HT1080 (cell line): ENCODE measurements around the gene GPR32. TPM values are rescaled to one million over a fixed set of nuclear protein-coding genes. Genes with fewer than 3 reads are reported as not detected.
A peak's percentile ranks its signal among the peaks of the same experiment; 100 is the strongest.
"Not testable (repeated sequence)": the region's sequence is repeated elsewhere in the genome, so short reads cannot be mapped to it uniquely, and the experiment has no call there.

Source experiments
- DNase-seq: peaks from one replicate; pipeline ENCODE4 v3.0.0-alpha.2; 2015; ENCODE audit warnings: low read depth
- total RNA-seq: library from RNA; depleted of rRNA; stranded (reverse); fragments of >200 nt; shearing (Covaris generic); gene quantifications from 2 replicates; pipeline ENCODE4 v1.2.3, GENCODE V29; 2014

GPR32 gene
- total RNA-seq, 1 experiment from 2014 or later = not detected

GRCh38 chr19:50779504-50780457, 9.5 kb downstream of the GPR32 start:
- DNase-seq = no peak

DNA sequence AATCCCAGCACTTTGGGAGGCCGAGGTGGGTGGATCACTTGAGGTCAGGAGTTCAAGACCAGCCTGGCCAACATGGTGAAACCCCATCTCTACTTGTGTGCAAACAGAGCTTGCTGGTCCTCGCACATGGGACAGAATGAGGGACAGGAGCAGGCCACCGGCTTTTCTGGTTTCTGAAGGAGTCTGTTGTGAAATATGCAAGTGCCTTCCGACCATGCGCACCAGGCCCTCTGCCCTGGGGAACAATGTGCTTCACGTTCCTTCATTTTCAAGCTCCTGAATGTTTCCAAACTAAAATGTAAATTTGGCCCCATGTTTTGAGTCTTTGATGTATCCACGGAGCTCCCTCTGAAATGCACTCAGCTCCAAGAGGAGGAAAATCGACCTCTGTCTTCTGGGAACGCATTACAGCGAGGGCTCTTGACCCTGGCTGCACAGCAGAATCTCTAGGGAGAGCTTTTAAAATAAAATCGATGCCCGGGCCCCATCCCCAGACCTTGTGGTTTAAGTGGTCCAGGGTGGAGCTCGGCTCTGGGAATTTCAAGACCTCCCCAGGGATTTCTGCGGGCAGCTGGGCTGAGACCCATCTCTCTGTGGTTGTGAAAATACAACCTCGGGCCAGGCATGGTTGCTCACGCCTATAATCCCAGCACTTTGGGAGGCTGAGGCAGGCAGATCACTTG, 10.6 kb downstream of the GPR32 start:
- no peak for DNase-seq

- not testable (repeated sequence) for DNase-seq
Measured at GRCh38 chr19:50783848-50784152, 13.5 kb downstream of the GPR32 start.

- DNase-seq = no peak
Measured at GRCh38 chr19:50784710-50785109, 14.4 kb downstream of the GPR32 start.

DNA sequence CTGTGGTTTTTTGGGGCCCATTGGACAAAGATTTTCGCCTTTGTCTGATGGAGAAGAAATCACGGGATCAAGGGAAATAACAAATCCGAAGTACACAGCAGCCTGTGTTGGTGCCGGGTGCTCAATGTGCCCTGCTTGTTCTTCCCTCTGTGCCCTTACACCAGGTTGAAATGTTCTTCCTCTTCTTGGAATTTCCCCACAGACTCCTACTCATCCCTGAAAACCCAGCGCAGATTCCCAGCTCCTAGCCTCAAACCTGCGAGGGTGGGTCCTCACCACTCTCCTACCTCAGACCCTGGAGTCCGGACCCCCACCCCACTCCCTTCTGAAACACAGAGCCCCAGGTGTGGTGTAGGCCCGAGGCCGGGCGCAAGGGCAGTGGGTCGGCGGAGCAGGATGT, 15.1 kb downstream of the GPR32 start:
- DNase-seq = no peak

DNA sequence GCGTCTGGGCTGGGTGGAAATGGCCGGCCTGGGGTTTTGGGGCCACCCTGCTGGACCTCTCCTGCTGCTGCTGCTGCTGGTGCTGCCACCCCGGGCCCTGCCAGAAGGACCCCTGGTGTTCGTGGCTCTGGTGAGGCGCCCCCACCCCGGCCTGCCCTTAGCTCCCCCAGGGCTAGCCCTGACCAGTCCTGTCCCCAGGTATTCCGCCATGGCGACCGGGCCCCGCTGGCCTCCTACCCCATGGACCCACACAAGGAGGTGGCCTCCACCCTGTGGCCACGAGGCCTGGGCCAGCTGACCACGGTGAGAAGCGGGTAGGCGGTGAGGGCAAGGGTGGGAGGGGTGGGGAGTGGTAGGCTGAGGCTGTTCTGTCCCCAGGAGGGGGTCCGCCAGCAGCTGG, 20.1 kb downstream of the GPR32 start, which contains the start of gene ACP4:
Gene ACP4, plus strand, starts transcription at position 20 of the 400 bp plus-strand sequence. Its CDS starts 0 bp downstream, at position 20.
- DNase-seq = no peak

GRCh38 chr19:50790922-50791467, 20.7 kb downstream of the GPR32 start:
- DNase-seq = no peak

GRCh38 chr19:50791594-50792271, 21.5 kb downstream of the GPR32 start:
- DNase-seq = no peak

DNA sequence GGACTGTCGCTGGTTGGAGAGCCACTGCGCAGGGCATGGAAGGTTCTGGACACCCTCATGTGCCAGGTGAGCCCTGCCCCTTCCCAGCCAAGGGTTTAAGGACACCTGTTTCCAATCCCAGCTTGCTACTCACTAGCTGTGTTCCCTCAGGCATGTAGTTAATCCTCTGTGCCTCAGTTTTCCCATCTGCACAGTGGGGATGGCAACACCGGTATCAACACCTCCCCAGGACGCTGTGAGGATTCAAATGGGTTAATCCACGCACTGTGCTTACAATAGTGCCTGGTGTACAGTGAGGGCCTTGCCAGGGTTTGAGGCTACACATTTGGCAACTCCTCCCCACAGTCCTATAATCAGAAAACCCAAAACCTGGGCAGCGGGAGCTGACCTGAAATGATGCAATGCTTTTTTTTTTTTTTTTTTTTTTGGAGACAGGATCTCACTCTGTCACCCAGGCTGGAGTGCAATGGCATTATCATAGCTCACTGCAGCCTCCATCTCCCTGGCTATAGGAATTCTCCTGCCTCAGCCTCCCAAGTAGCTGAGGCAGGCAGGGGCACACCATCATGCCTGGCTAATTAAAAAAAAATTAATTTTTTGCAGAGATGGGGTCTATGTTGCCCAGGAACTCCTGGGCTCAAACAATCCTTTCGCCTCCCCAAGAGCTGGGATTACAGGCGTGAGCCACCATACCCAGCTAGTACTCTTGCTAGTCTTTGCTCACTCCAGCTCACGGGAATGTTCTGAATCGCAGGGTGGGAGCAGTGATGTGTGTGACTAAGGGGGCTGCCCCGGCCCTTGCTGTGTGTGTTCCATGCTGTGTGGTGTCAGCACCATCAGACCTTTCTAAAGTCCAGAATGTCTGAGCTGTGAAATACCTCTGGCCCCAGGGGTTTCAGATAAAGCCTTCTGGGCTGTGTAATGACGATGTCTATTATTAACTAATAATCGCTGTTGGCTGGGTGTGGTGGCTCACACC, 22.3 kb downstream of the GPR32 start:
- DNase-seq = no peak

- no peak for DNase-seq
Measured at GRCh38 chr19:50793558-50794065, 23.3 kb downstream of the GPR32 start.

DNA sequence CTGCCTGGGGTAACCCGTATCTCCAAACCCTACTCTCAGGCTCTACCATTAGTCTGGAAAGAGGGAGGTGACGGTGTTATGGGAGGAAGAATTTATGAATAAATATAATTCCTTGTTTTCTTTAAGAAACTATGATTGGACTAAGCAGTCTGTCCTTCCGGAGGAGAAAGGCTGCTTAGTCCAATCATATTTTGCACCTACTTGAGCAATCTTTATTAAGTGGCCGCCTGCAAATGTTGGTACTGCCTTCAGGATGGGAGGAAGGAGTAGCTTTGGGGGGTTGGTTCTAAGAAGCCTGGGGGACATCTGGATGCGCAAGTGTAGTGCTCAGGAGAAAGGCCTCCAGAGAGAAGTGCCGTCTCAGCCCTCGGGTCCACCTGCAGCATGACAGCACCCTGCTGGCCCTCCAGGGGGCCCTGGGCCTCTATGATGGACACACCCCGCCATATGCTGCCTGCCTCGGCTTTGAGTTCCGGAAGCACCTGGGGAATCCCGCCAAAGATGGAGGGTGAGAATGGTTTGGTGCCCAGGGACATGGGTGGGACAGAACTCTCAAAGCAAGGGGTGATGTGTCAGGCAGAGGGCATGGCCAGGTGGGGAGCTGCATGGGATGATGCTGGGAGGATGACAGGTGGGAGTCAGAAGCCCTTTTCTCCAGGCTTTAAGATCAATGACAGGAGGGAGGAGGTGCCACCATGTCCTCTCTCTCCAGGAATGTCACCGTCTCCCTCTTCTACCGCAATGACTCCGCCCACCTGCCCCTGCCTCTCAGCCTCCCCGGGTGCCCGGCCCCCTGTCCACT, 24.0 kb downstream of the GPR32 start:
- peak; percentile 37 for DNase-seq

GRCh38 chr19:50794876-50795663, 24.8 kb downstream of the GPR32 start:
- DNase-seq = peak; percentile 41

GRCh38 chr19:50795664-50796073, 25.4 kb downstream of the GPR32 start:
- no peak for DNase-seq

GRCh38 chr19:50796128-50796633, 25.9 kb downstream of the GPR32 start:
- DNase-seq = peak; percentile 34

- DNase-seq = no peak
Measured at GRCh38 chr19:50796634-50797428, 26.6 kb downstream of the GPR32 start.

DNA sequence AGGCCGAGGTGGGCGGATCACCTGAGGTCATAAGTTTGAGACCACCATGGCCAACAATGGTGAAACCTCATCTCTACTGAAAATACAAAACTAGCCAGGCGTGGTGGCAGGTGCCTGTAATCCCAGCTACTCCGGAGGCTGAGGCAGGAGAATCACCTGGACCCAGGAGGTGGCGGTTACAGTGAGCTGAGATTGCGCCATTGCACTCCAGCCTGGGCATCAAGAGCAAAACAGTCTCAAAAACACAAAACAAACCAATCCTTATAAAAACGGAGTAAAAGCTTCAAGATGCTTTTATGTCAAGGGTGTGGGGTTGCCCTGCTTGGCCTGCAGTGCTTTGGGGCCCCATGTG, 27.1 kb downstream of the GPR32 start:
- DNase-seq = no peak

DNA sequence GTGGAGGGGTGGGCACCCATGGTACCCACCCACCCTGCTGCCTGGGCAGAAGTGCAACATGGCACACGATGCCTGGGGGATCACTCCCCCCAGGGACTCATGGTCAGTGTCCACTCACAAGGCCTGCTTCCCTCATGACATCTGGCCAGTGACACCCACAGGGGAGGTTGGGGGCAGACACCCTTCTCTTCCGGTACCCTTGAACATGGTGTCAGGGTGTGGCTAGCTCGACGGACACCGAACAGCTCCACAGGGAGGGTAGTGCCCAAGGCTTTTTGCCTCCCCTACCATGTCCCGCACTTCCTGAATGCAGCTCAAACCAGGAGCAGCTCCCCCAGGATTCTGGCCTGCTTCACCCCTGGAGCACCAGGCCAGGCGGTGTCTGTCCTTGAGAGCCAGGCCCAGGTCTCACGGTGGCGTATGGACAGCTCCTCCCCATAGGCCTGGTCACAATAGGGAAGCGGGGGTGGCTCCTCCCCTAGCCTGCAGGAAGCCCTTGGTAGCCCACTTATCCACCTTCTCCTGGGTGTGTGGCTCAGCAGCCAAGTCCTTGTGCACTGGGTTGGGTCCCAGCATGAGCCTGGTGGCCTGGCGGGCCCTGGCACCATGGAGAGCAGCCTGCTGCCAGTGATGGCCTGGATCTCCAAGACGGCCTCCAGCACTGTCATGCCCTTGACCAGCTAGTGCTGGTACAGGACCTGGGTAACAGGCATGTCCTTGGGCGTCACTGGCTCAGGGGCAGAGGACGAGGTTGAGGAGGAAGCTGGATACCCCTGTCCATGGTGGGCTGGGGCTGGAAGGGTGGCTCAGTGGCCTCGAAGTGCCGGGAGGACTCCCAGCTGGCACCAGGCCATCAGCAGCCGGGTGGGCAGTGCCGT, 27.8 kb downstream of the GPR32 start:
- no peak for DNase-seq
